GM18907 (cell line): ENCODE data around the gene SDK2.

Experiments
- ATAC-seq: cut with Tn5 transposase; IDR thresholded peaks from one replicate; pipeline ENCODE4 v1.9.1; 2021; ENCODE audit warnings: mild to moderate bottlenecking, moderate library complexity; ENCODE audit not compliant: unreplicated experiment

Gene SDK2

GRCh38 chr17:73634629-73635028 lies 9.6 kb downstream of the SDK2 start:
- ATAC-seq = no peak

- ATAC-seq = no peak
These were observed 10.5 kb downstream of the SDK2 start for GRCh38 chr17:73633736-73634135.

GRCh38 chr17:73632513-73632912 lies 11.7 kb downstream of the SDK2 start:
- no peak for ATAC-seq

GRCh38 chr17:73630965-73631595 lies 13.2 kb downstream of the SDK2 start:
- no peak for ATAC-seq

- ATAC-seq = no peak
These were observed 13.7 kb downstream of the SDK2 start for GRCh38 chr17:73630531-73630930.

- no peak for ATAC-seq
These were observed 15.3 kb downstream of the SDK2 start for GRCh38 chr17:73628642-73629552.

GRCh38 chr17:73625991-73626673 lies 18.1 kb downstream of the SDK2 start:
- ATAC-seq = no peak

- no peak for ATAC-seq
These were observed 19.2 kb downstream of the SDK2 start for GRCh38 chr17:73625006-73625405.

GRCh38 chr17:73624496-73624988 lies 19.7 kb downstream of the SDK2 start:
- ATAC-seq = no peak

- ATAC-seq = no peak
These were observed 20.4 kb downstream of the SDK2 start for GRCh38 chr17:73623818-73624217.

GRCh38 chr17:73623247-73623646 lies 21.0 kb downstream of the SDK2 start:
- ATAC-seq = no peak

GRCh38 chr17:73622381-73622780 lies 21.9 kb downstream of the SDK2 start:
- ATAC-seq = no peak

- ATAC-seq = no peak
These were observed 22.6 kb downstream of the SDK2 start for GRCh38 chr17:73621685-73622084.

- no peak for ATAC-seq
These were observed 23.8 kb downstream of the SDK2 start for GRCh38 chr17:73620414-73620813.

- no peak for ATAC-seq
These were observed 26.7 kb downstream of the SDK2 start for GRCh38 chr17:73617501-73617900.

GRCh38 chr17:73616873-73617404 lies 27.3 kb downstream of the SDK2 start:
- ATAC-seq = no peak

GRCh38 chr17:73616120-73616872 lies 27.9 kb downstream of the SDK2 start:
- ATAC-seq = no peak

- no peak for ATAC-seq
These were observed 30.0 kb downstream of the SDK2 start for GRCh38 chr17:73614256-73614655.

GRCh38 chr17:73613271-73614233 lies 30.7 kb downstream of the SDK2 start:
- ATAC-seq = no peak
